GM12878 (cell line): Measurements from ENCODE around the gene ATXN1. TPM values are rescaled to one million over a fixed set of nuclear protein-coding genes. Genes with fewer than 3 reads are reported as not detected.

ENCODE experiments used
- ATAC-seq: fragments of 200-7000 bp; cut with Tn5 transposase; 3 replicates; pipeline ENCODE4 v1.9.1; 2020; ENCODE audit warnings: mild to moderate bottlenecking, moderate library complexity
- BruUV-seq: library from RNA; stranded (reverse); fragments of 400-500 nt; replicated peaks from 2 replicates; lab custom pipeline; 2021; lab: Mats Ljungman, UMichigan
- CTCF ChIA-PET: fragments of 300-600 bp; sonication (Branson Sonifier 250); formaldehyde crosslinking; extraction: SDS; loops from one replicate; lab custom pipeline; 2021; ENCODE audit warnings: inconsistent platforms; lab: Yijun Ruan, JAX
- POLR2A ChIA-PET: fragments of 350-600 bp; formaldehyde crosslinking; extraction: SDS; loops from one replicate; lab custom pipeline; 2021; ENCODE audit warnings: inconsistent platforms; lab: Charles Lee
- RAD21 ChIA-PET: fragments of 300-600 bp; sonication (Branson Sonifier 250); formaldehyde crosslinking; loops from one replicate; lab custom pipeline; 2023; ENCODE audit warnings: antibody characterized with exemption; ENCODE audit not compliant: unreplicated experiment; lab: Charles Lee
- SMC1A ChIA-PET: fragments of 300-600 bp; sonication (Branson Sonifier 250); formaldehyde crosslinking; loops from one replicate; lab custom pipeline; 2023; ENCODE audit not compliant: unreplicated experiment, uncharacterized antibody; lab: Charles Lee
- DNase-seq: peaks from one replicate; pipeline ENCODE4 v3.0.0-alpha.2; 2011; ENCODE audit warnings: low read depth, low spot score
- FAIRE-seq: peaks from 3 replicates; lab custom pipeline; 2011; peaks lifted over from hg19 to GRCh38; lab: Jason Lieb, UNC
- H2AFZ ChIP-seq: 2 replicates; pipeline ENCODE4 v1.6.0; 2011; ENCODE audit warnings: low read depth, low read length, control low read depth; ENCODE audit not compliant: control insufficient read depth
- H3K27ac ChIP-seq: 2 replicates; pipeline ENCODE4 v1.5.1; 2011; ENCODE audit warnings: control low read depth; ENCODE audit not compliant: control insufficient read depth, insufficient read depth
- H3K27me3 ChIP-seq, 2 experiments: replicated peaks in 1 of 2; 2 replicates each; pipeline versions ENCODE4 v1.6.0 to v1.6.1; 2011; ENCODE audit warnings: low read length in 1 of 2; ENCODE audit not compliant: control insufficient read depth in 2 of 2, insufficient read depth in 2 of 2
- H3K36me3 ChIP-seq, 2 experiments: 2 replicates each; pipeline ENCODE4 v1.5.1; 2011; ENCODE audit warnings: low read length in 1 of 2; ENCODE audit not compliant: control insufficient read depth in 2 of 2, insufficient read depth in 2 of 2
- H3K4me1 ChIP-seq: 2 replicates; pipeline ENCODE4 v1.6.1; 2011; ENCODE audit warnings: mild to moderate bottlenecking, low read length, moderate library complexity, mixed read lengths; ENCODE audit not compliant: control insufficient read depth, insufficient read depth
- H3K4me2 ChIP-seq: 2 replicates; pipeline ENCODE4 v1.6.0; 2011; ENCODE audit warnings: control low read depth; ENCODE audit not compliant: control insufficient read depth, insufficient read depth
- H3K4me3 ChIP-seq: fragments of 200-600 bp; sonication (generic); 2 replicates; pipeline ENCODE4 v1.5.1; 2016
- H3K79me2 ChIP-seq: 2 replicates; pipeline ENCODE4 v1.6.0; 2011; ENCODE audit warnings: low read length; ENCODE audit not compliant: control insufficient read depth, insufficient read depth
- H3K9ac ChIP-seq: 2 replicates; pipeline ENCODE4 v1.8.0; 2011; ENCODE audit warnings: low read length, control low read depth, mixed read lengths; ENCODE audit not compliant: control insufficient read depth, insufficient read depth
- H3K9me3 ChIP-seq: replicated peaks from 3 replicates; pipeline ENCODE4 v1.5.1; 2011; ENCODE audit warnings: mild to moderate bottlenecking, low read length; ENCODE audit not compliant: control insufficient read depth, insufficient read depth
- H4K20me1 ChIP-seq: 2 replicates; pipeline ENCODE4 v1.6.0; 2011; ENCODE audit not compliant: control insufficient read depth, insufficient read depth
- ATF7 ChIP-seq: fragments of 450-650 bp; IDR thresholded peaks from 2 replicates; pipeline ENCODE4 v1.6.1; 2016; ENCODE audit warnings: low read depth, mild to moderate bottlenecking
- BCL3 ChIP-seq: IDR thresholded peaks from 2 replicates; pipeline ENCODE4 v1.6.1; 2011; ENCODE audit warnings: borderline replicate concordance, low read depth, mild to moderate bottlenecking, moderate library complexity, low read length; ENCODE audit not compliant: insufficient read depth, poor library complexity, severe bottlenecking
- CBX5 ChIP-seq: sonication (generic); IDR thresholded peaks from 2 replicates; pipeline ENCODE4 v1.6.1; 2016; ENCODE audit warnings: low read depth, moderate library complexity, mild to moderate bottlenecking, inconsistent platforms
- DPF2 ChIP-seq: fragments of 450-650 bp; IDR thresholded peaks from 2 replicates; pipeline ENCODE4 v1.6.1; 2017; ENCODE audit warnings: mild to moderate bottlenecking
- ETV6 ChIP-seq, 2 experiments: fragments of 450-650 bp in 1 of 2; IDR thresholded peaks in 1 of 2; conservative IDR thresholded peaks in 1 of 2; 2 replicates each; pipeline ENCODE4 v1.6.1; 2014; ENCODE audit warnings: antibody characterized with exemption in 1 of 2, borderline replicate concordance in 1 of 2, low read depth in 1 of 2, mild to moderate bottlenecking in 1 of 2, moderate library complexity in 1 of 2
- IKZF1 ChIP-seq: fragments of 450-650 bp; conservative IDR thresholded peaks from 2 replicates; pipeline ENCODE4 v1.6.1; 2017; ENCODE audit warnings: antibody characterized with exemption, mild to moderate bottlenecking
- IKZF2 ChIP-seq, 2 experiments: fragments of 450-650 bp; IDR thresholded peaks; 2 replicates each; pipeline ENCODE4 v1.6.1; 2017; ENCODE audit warnings: mild to moderate bottlenecking in 2 of 2, moderate library complexity in 2 of 2
- MEF2A ChIP-seq: IDR thresholded peaks from 2 replicates; pipeline ENCODE4 v1.6.1; 2011; ENCODE audit warnings: low read depth, mild to moderate bottlenecking, low read length, moderate library complexity; ENCODE audit not compliant: insufficient read depth
- MTA2 ChIP-seq: fragments of 450-650 bp; IDR thresholded peaks from 2 replicates; pipeline ENCODE4 v1.6.1; 2016; ENCODE audit warnings: low read depth, mild to moderate bottlenecking, moderate library complexity
- MXI1 ChIP-seq: fragments of 150-350 bp; IDR thresholded peaks from 2 replicates; pipeline ENCODE4 v1.6.1; 2011; ENCODE audit warnings: low read depth, mild to moderate bottlenecking, inconsistent platforms, low read length, improper control_type of control experiment
- PBX3 ChIP-seq: IDR thresholded peaks from 2 replicates; pipeline ENCODE4 v1.6.1; 2011; ENCODE audit warnings: mild to moderate bottlenecking, low read depth, low read length, moderate library complexity; ENCODE audit not compliant: insufficient replicate concordance
- POLR2AphosphoS2 ChIP-seq: IDR thresholded peaks from 2 replicates; pipeline ENCODE4 v1.6.1; 2011; ENCODE audit warnings: low read depth, mild to moderate bottlenecking, low read length, improper control_type of control experiment, moderate library complexity
- RUNX3 ChIP-seq: IDR thresholded peaks from 2 replicates; pipeline ENCODE4 v1.6.1; 2012; ENCODE audit warnings: low read length, inconsistent platforms
- SREBF1 ChIP-seq: IDR thresholded peaks from 2 replicates; pipeline ENCODE4 v1.6.1; 2012; ENCODE audit warnings: mild to moderate bottlenecking, low read length
- STAT1 ChIP-seq: fragments of 450-650 bp; conservative IDR thresholded peaks from 2 replicates; pipeline ENCODE4 v1.6.1; 2014; ENCODE audit warnings: antibody characterized with exemption, mild to moderate bottlenecking
- USF1 ChIP-seq: IDR thresholded peaks from 2 replicates; pipeline ENCODE4 v1.6.1; 2011; ENCODE audit warnings: borderline replicate concordance, low read depth, mild to moderate bottlenecking, moderate library complexity, mixed read lengths, low read length; ENCODE audit not compliant: insufficient read depth; ENCODE audit errors: extremely low read length
- ZNF207 ChIP-seq: fragments of 450-650 bp; IDR thresholded peaks from 2 replicates; pipeline ENCODE4 v1.6.1; 2014; ENCODE audit warnings: antibody characterized with exemption, mild to moderate bottlenecking, borderline replicate concordance
- WGBS: methylation state at CpG from one replicate; pipeline ENCODE4 v1.1.6; 2016; ENCODE audit warnings: low lambda C conversion rate; ENCODE audit not compliant: insufficient replicate concordance, insufficient coverage; ENCODE audit errors: missing lambda C conversion rate; 5-methylcytosine and 5-hydroxymethylcytosine counted together
- in situ Hi-C: fragments of 300-500 bp; cut with MboI; formaldehyde crosslinking; loops from 9 replicates; pipeline ENCODE4 v1.14.3; 2018; ENCODE audit warnings: mixed read lengths
- intact Hi-C: fragments of 100-400 bp; cut with micrococcal nuclease; formaldehyde crosslinking; loops from one replicate; pipeline ENCODE4 v1.14.2; 2022; ENCODE audit not compliant: unreplicated experiment
- polyA plus RNA-seq, 11 experiments: library from polyadenylated mRNA; depleted of rRNA in 4 of 11; unstranded in 6 of 11; stranded (reverse) in 5 of 11; fragments of >200 nt; fragmentation: Nextera tagmentation in 4 of 11; fragmentation: Illumina TruSeq in 1 of 11; extraction: Ambion mirVana in 4 of 11; extraction: Trizol in 1 of 11; gene quantifications; 1 replicate in 1 of 11; 2 replicates in 10 of 11; pipeline versions ENCODE4 v1.2.1 to v1.2.3, GENCODE V29; 2011 to 2016; ENCODE audit warnings: inconsistent platforms in 2 of 11, missing spikeins in 2 of 11, low read depth in 1 of 11
- total RNA-seq, 4 experiments: library from RNA; depleted of rRNA in 3 of 4; stranded (reverse); fragments of >200 nt in 3 of 4; fragmentation: Illumina TruSeq in 1 of 4; extraction: Trizol in 1 of 4; gene quantifications; 2 replicates each; pipeline versions ENCODE4 v1.2.1 to v1.2.3, GENCODE V29; 2013 to 2021

ATXN1 gene
- total and polyA plus RNA-seq, 10 of the 15 experiments (the other 5 are each of a cell fraction or from before 2014, with no cell fraction given), result 12.2 to 51.2 (median 20.5) TPM

GRCh38 chr6:16741112-16742016 lies 19.9 kb downstream of the ATXN1 start:
- no peaks in the 10 kb centered on the region for H3K27me3 ChIP-seq
- BruUV-seq, result no TSS peak
- ChIA-PET RAD21 (interaction anchor here (0.5 to 2.3 kb wide), 5 partner anchors 10 to 70 kb away, joined by 3 to 13 read pairs (median 3); no protein-coding TSS in a partner anchor), SMC1A (interaction anchor here (1.3 to 2.5 kb wide), 4 partner anchors 9 to 18 kb away, joined by 4 to 12 read pairs (median 6); no protein-coding TSS in a partner anchor), POLR2A (no interaction called here), CTCF (interaction anchor here (1.0 to 1.7 kb wide), 2 partner anchors 22 to 53 kb away, joined by 3 read pairs; no protein-coding TSS in a partner anchor)
- 0 out of 2 replicates have a peak, but pooled peaks cover 6% of the 10 kb centered on the region for H3K4me1 ChIP-seq
- H2AFZ ChIP-seq, result no peak overlapping the region
- no peaks in the 10 kb centered on the region; the same call in 1 of the 2 replicates for H3K79me2 ChIP-seq
- H3K9me3 ChIP-seq, result no peaks in the 10 kb centered on the region
- peak; percentile 81 for ATAC-seq
- no peak overlapping the region for H3K27ac ChIP-seq
- in situ Hi-C loops, result no loop called here
- no peak for FAIRE-seq
- no peak overlapping the region for H3K9ac ChIP-seq
- H3K36me3 ChIP-seq, result peaks cover 6 to 7% of the 10 kb centered on the region in 2 experiments; a peak in 3 of 4 replicates
- intact Hi-C loops, result no loop called here
- no peak overlapping the region for H3K4me2 ChIP-seq
- WGBS, result 52% methylated on average over 8 of the region's 8 CpGs
- H3K4me3 ChIP-seq, result no peak overlapping the region
- 0 out of 2 replicates have a peak, but pooled peaks cover 3% of the 10 kb centered on the region for H4K20me1 ChIP-seq
- DNase-seq, result no peak
- 0 out of 2 replicates have a peak, but pooled peaks have one; percentile 16 for TF ChIP-seq MEF2A
- TF ChIP-seq MTA2, result peak; percentile 45; the same call in 1 of the 2 replicates
- no peak for TF ChIP-seq USF1
- no peak for TF ChIP-seq ZNF207
- TF ChIP-seq STAT1, result no peak
- peak; percentile 30 for TF ChIP-seq PBX3
- TF ChIP-seq BCL3, result peak; percentile 69
- peak; percentile 36; the same call in 1 of the 2 replicates for TF ChIP-seq MXI1
- no peak for TF ChIP-seq CBX5
- no peak for TF ChIP-seq ETV6 (conservative IDR thresholded peaks at IDR 0.05 in 1 of 2, IDR thresholded peaks at IDR 0.05 in 1 of 2; ENCODE audit: borderline replicate concordance in 1 of 2, low read depth in 1 of 2)
- no peak for TF ChIP-seq ATF7
- TF ChIP-seq DPF2, result 0 out of 2 replicates have a peak, but pooled peaks have one; percentile 27
- no peak for TF ChIP-seq POLR2AphosphoS2
- no peak for TF ChIP-seq SREBF1
- TF ChIP-seq IKZF2 (IDR thresholded peaks at IDR 0.05), result peak; percentile 43 to 50; a peak in 2 of 4 replicates
- TF ChIP-seq IKZF1, result peak; percentile 34; the same call in 1 of the 2 replicates
- TF ChIP-seq RUNX3, result peak; percentile 88
